Mesenchymal stem cell (in vitro differentiated cells and primary cell): ENCODE data around the gene MBNL2.

Experiments used
- DNase-seq: peaks from one replicate; pipeline ENCODE4 v3.0.0-alpha.2; 2013
- H2AFZ ChIP-seq: one replicate; pipeline ENCODE4 v1.6.1; 2013; ENCODE audit warnings: low read depth, mild to moderate bottlenecking, control low read depth, inconsistent platforms, low read length, moderate library complexity
- H2AK5ac ChIP-seq: 2 replicates; pipeline ENCODE4 v1.6.1; 2013; ENCODE audit warnings: low read length, moderate library complexity, mild to moderate bottlenecking, inconsistent platforms; ENCODE audit not compliant: severe bottlenecking
- H2BK120ac ChIP-seq: one replicate; pipeline ENCODE4 v1.6.1; 2013; ENCODE audit warnings: low read depth, mild to moderate bottlenecking, inconsistent platforms, low read length, moderate library complexity
- H2BK12ac ChIP-seq, 2 experiments: one replicate each; pipeline ENCODE4 v1.6.1; 2013; ENCODE audit warnings: inconsistent platforms in 2 of 2, low read length in 2 of 2, mild to moderate bottlenecking in 2 of 2, moderate library complexity in 2 of 2, control low read depth in 1 of 2
- H2BK15ac ChIP-seq: one replicate; pipeline ENCODE4 v1.6.1; 2013; ENCODE audit warnings: mild to moderate bottlenecking, low read depth, inconsistent platforms; ENCODE audit not compliant: poor library complexity, severe bottlenecking
- H2BK5ac ChIP-seq: 2 replicates; pipeline ENCODE4 v1.6.1; 2013; ENCODE audit warnings: low read depth, mild to moderate bottlenecking, low read length, control low read depth, inconsistent platforms; ENCODE audit not compliant: poor library complexity, severe bottlenecking
- H3K14ac ChIP-seq, 2 experiments: one replicate each; pipeline ENCODE4 v1.6.1; 2013; ENCODE audit warnings: inconsistent platforms in 2 of 2, low read length in 2 of 2, control low read depth in 1 of 2, mild to moderate bottlenecking in 1 of 2, moderate library complexity in 1 of 2
- H3K18ac ChIP-seq, 2 experiments: one replicate each; pipeline ENCODE4 v1.6.1; 2013; ENCODE audit warnings: inconsistent platforms in 2 of 2, low read length in 2 of 2, control low read depth in 1 of 2, low read depth in 1 of 2, mild to moderate bottlenecking in 1 of 2
- H3K23ac ChIP-seq, 2 experiments: one replicate each; pipeline ENCODE4 v1.6.1; 2013; ENCODE audit warnings: inconsistent platforms in 2 of 2, low read length in 2 of 2, mild to moderate bottlenecking in 2 of 2, moderate library complexity in 2 of 2, control low read depth in 1 of 2
- H3K27ac ChIP-seq: 2 replicates; pipeline ENCODE4 v1.5.1; 2013; ENCODE audit warnings: mild to moderate bottlenecking, moderate library complexity, low read length, control low read depth, inconsistent platforms; ENCODE audit not compliant: poor library complexity, severe bottlenecking
- H3K27me3 ChIP-seq, 2 experiments: 2 replicates each; pipeline versions ENCODE4 v1.6.1 to v1.7.0; 2013; ENCODE audit warnings: low read length in 2 of 2, mild to moderate bottlenecking in 2 of 2, moderate library complexity in 2 of 2, control low read depth in 1 of 2, inconsistent platforms in 1 of 2; ENCODE audit not compliant: control insufficient read depth in 1 of 2, insufficient read depth in 1 of 2
- H3K36me3 ChIP-seq, 2 experiments: 2 replicates each; pipeline versions ENCODE4 v1.6.1 to v1.7.0; 2013; ENCODE audit warnings: low read length in 2 of 2, control low read depth in 1 of 2, inconsistent platforms in 1 of 2, low read depth in 1 of 2, mild to moderate bottlenecking in 1 of 2; ENCODE audit not compliant: insufficient read depth in 2 of 2, control insufficient read depth in 1 of 2
- H3K4ac ChIP-seq, 2 experiments: one replicate each; pipeline ENCODE4 v1.6.1; 2013; ENCODE audit warnings: inconsistent platforms in 2 of 2, low read length in 2 of 2, mild to moderate bottlenecking in 2 of 2, moderate library complexity in 2 of 2, control low read depth in 1 of 2, low read depth in 1 of 2
- H3K4me1 ChIP-seq: 2 replicates; pipeline ENCODE4 v1.6.1; 2013; ENCODE audit warnings: low read depth, low read length, control low read depth; ENCODE audit not compliant: control insufficient read depth, insufficient read depth
- H3K4me2 ChIP-seq: 2 replicates; pipeline ENCODE4 v1.6.1; 2013; ENCODE audit warnings: low read length, mild to moderate bottlenecking, inconsistent platforms; ENCODE audit not compliant: poor library complexity, severe bottlenecking
- H3K4me3 ChIP-seq, 2 experiments: 2 replicates each; pipeline versions ENCODE4 v1.5.1 to v1.7.0; 2013; ENCODE audit warnings: low read length in 2 of 2, mild to moderate bottlenecking in 2 of 2, control low read depth in 1 of 2, low read depth in 1 of 2; ENCODE audit not compliant: insufficient read depth in 1 of 2
- H3K79me1 ChIP-seq: replicated peaks from 2 replicates; pipeline ENCODE4 v1.6.1; 2013; ENCODE audit warnings: mild to moderate bottlenecking, control low read depth, low read length, inconsistent platforms; ENCODE audit not compliant: poor library complexity, severe bottlenecking
- H3K9ac ChIP-seq: 2 replicates; pipeline ENCODE4 v1.7.0; 2013; ENCODE audit warnings: mild to moderate bottlenecking, low read length, moderate library complexity
- H3K9me3 ChIP-seq: 2 replicates; pipeline ENCODE4 v1.7.0; 2013; ENCODE audit warnings: mild to moderate bottlenecking, low read length; ENCODE audit not compliant: control insufficient read depth
- H4K8ac ChIP-seq: one replicate; pipeline ENCODE4 v1.6.1; 2013; ENCODE audit warnings: inconsistent platforms, mild to moderate bottlenecking, low read length, moderate library complexity
- H4K91ac ChIP-seq: one replicate; pipeline ENCODE4 v1.6.1; 2013; ENCODE audit warnings: mild to moderate bottlenecking, low read length, inconsistent platforms
- WGBS: methylation state at CpG from one replicate; pipeline ENCODE4 v1.1.7; 2013; ENCODE audit warnings: mixed read lengths; 5-methylcytosine and 5-hydroxymethylcytosine counted together

The MBNL2 gene

DNA sequence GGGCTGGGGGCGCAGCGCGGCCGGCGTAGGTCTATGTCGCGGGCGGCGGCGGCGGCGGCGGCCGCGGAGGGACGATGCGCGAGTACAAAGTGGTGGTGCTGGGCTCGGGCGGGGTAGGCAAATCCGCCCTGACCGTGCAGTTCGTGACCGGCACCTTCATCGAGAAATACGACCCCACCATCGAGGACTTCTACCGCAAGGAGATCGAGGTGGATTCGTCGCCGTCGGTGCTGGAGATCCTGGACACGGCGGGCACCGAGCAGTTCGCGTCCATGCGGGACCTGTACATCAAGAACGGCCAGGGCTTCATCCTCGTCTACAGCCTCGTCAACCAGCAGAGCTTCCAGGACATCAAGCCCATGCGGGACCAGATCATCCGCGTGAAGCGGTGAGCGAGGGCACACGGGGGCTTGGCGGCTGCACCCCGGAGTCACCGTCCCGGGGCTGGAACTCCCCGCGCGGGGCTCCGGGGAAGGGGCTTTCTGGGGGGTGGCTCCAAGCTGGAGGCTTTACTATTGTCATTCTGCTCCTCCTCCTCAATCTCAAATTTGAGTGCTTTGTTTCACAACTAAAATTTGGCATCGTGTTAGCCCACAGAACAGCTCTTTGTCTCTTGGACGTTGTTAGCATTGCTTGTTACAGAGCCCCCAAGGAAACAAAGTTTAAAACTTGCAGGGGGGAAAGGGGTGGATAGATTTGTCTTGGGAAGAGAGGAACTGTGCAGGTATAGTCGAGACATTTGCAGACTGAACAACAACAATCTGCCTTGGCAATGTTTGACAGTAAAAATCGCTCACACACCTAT is 212.5 kb downstream of the MBNL2 start:
- DNase-seq = peak; percentile 51
- Histone ChIP-seq H3K36me3 (peaks cover 0 to 11% of the 10 kb centered on the region in 2 experiments), H3K4me2 (peak overlapping the region; percentile 73), H3K18ac (peak overlapping the region; percentile 58 to 97), H4K8ac (no peak overlapping the region), H2BK5ac (no peak overlapping the region), H3K9ac (peak overlapping the region; percentile 88), H4K91ac (no peak overlapping the region), H3K23ac (peak overlapping the region in 1 of 2 experiments; percentile 99), H2AFZ (peak overlapping the region; percentile 77), H2BK12ac (peak overlapping the region in 1 of 2 experiments; percentile 63), H2AK5ac (no peak overlapping the region), H3K27me3 (no peaks in the 10 kb centered on the region), H2BK15ac (peak overlapping the region; percentile 99), H3K4me3 (peak overlapping the region; percentile 85 to 96), H2BK120ac (peak overlapping the region; percentile 78), H3K4me1 (no peaks in the 10 kb centered on the region), H3K9me3 (no peaks in the 10 kb centered on the region), H3K27ac (peak overlapping the region; percentile 56), H3K4ac (peak overlapping the region; percentile 73 to 87), H3K14ac (peak overlapping the region in 1 of 2 experiments; percentile 99), H3K79me1 (peaks cover 18% of the 10 kb centered on the region)
- under 1% methylated on average over 41 of the region's 60 CpGs for WGBS

- no peak overlapping the region for H3K23ac ChIP-seq
- H3K4me1 ChIP-seq = no peaks in the 10 kb centered on the region
- H3K9ac ChIP-seq = peak overlapping the region; percentile 88
- peaks cover 16% of the 10 kb centered on the region for H3K79me1 ChIP-seq
- no peak overlapping the region for H3K18ac ChIP-seq
- peaks cover 0 to 11% of the 10 kb centered on the region in 2 experiments for H3K36me3 ChIP-seq
- no peak overlapping the region for H2AFZ ChIP-seq
- WGBS = no CpG with 5 or more reads among the region's 3 CpGs
- H3K27me3 ChIP-seq = no peaks in the 10 kb centered on the region
- H4K91ac ChIP-seq = no peak overlapping the region
- H2BK12ac ChIP-seq = no peak overlapping the region
- H2BK5ac ChIP-seq = no peak overlapping the region
- H3K27ac ChIP-seq = no peak overlapping the region
- H3K9me3 ChIP-seq = no peaks in the 10 kb centered on the region
- no peak overlapping the region for H3K4me2 ChIP-seq
- H3K14ac ChIP-seq = no peak overlapping the region
- peak overlapping the region in 1 of 2 experiments; percentile 85 for H3K4me3 ChIP-seq
- H2BK15ac ChIP-seq = no peak overlapping the region
- H4K8ac ChIP-seq = no peak overlapping the region
- H2AK5ac ChIP-seq = no peak overlapping the region
- H2BK120ac ChIP-seq = no peak overlapping the region
- H3K4ac ChIP-seq = no peak overlapping the region
- DNase-seq = no peak
These were observed 213.2 kb downstream of the MBNL2 start for GRCh38 chr13:97435323-97435722.

GRCh38 chr13:97435794-97436193 is 213.7 kb downstream of the MBNL2 start:
- H4K91ac ChIP-seq = no peak overlapping the region
- peaks cover 0 to 11% of the 10 kb centered on the region in 2 experiments for H3K36me3 ChIP-seq
- H3K27me3 ChIP-seq = no peaks in the 10 kb centered on the region
- no peak overlapping the region for H2AFZ ChIP-seq
- H2BK15ac ChIP-seq = no peak overlapping the region
- H3K9me3 ChIP-seq = no peaks in the 10 kb centered on the region
- H3K4me1 ChIP-seq = no peaks in the 10 kb centered on the region
- 94% methylated on average over 4 of the region's 5 CpGs for WGBS
- peak overlapping the region in 1 of 2 experiments; percentile 85 for H3K4me3 ChIP-seq
- no peak overlapping the region for H3K4ac ChIP-seq
- H3K14ac ChIP-seq = no peak overlapping the region
- H3K18ac ChIP-seq = no peak overlapping the region
- H2BK120ac ChIP-seq = no peak overlapping the region
- H2BK12ac ChIP-seq = no peak overlapping the region
- H3K27ac ChIP-seq = no peak overlapping the region
- peaks cover 16% of the 10 kb centered on the region for H3K79me1 ChIP-seq
- peak overlapping the region; percentile 88 for H3K9ac ChIP-seq
- H2AK5ac ChIP-seq = no peak overlapping the region
- no peak overlapping the region for H3K23ac ChIP-seq
- no peak for DNase-seq
- peak overlapping the region; percentile 41 for H3K4me2 ChIP-seq
- no peak overlapping the region for H2BK5ac ChIP-seq
- H4K8ac ChIP-seq = no peak overlapping the region

DNA sequence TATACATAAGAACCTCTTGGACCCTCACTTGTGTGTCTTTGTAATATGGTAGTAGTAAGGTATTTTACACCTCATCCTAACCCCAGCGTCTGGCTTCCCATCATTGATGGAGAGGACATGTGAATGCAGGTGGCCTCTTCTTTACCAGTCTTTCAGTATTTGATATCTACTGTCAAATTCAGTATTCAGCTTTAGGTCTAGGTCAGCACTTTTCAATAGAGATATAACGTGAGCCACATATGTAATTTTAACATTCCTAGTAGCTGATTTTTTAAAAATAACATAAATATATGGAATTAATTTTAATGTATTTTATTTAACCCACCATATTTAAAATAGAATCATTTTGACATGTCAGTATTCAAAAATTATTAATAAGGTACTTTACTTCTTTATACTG is 214.7 kb downstream of the MBNL2 start:
- H2BK120ac ChIP-seq = no peak overlapping the region
- H2AFZ ChIP-seq = no peak overlapping the region
- no peak overlapping the region for H3K23ac ChIP-seq
- no peak overlapping the region for H3K14ac ChIP-seq
- H3K27ac ChIP-seq = no peak overlapping the region
- H2BK5ac ChIP-seq = no peak overlapping the region
- peaks cover 11% of the 10 kb centered on the region for H3K79me1 ChIP-seq
- no peak overlapping the region for H2BK15ac ChIP-seq
- no peak overlapping the region for H3K18ac ChIP-seq
- H3K9ac ChIP-seq = no peak overlapping the region
- H4K8ac ChIP-seq = no peak overlapping the region
- H2BK12ac ChIP-seq = no peak overlapping the region
- peak overlapping the region; percentile 45 for H3K4me2 ChIP-seq
- H3K27me3 ChIP-seq = no peaks in the 10 kb centered on the region
- H3K4me3 ChIP-seq = peak overlapping the region in 1 of 2 experiments; percentile 85
- WGBS = no CpG with 5 or more reads among the region's 2 CpGs
- no peaks in the 10 kb centered on the region for H3K4me1 ChIP-seq
- H3K4ac ChIP-seq = no peak overlapping the region
- no peak overlapping the region for H4K91ac ChIP-seq
- peaks cover 0 to 11% of the 10 kb centered on the region in 2 experiments for H3K36me3 ChIP-seq
- no peaks in the 10 kb centered on the region for H3K9me3 ChIP-seq
- no peak for DNase-seq
- H2AK5ac ChIP-seq = no peak overlapping the region
